Muscle layer of duodenum (tissue), 2 donors: ENCODE measurements around the gene PLA2G4D.

Source experiments
- H3K27ac ChIP-seq: one replicate; pipeline ENCODE4 v1.7.0; 2013; ENCODE audit warnings: mild to moderate bottlenecking, low read length
- H3K27me3 ChIP-seq: one replicate; pipeline ENCODE4 v1.7.0; 2013; ENCODE audit warnings: low read depth, mild to moderate bottlenecking, control low read depth, low read length
- H3K36me3 ChIP-seq, 2 donors: one replicate each; pipeline ENCODE4 v1.7.0; 2013; ENCODE audit warnings: low read length in 2 of 2, control low read depth in 1 of 2, mild to moderate bottlenecking in 1 of 2; ENCODE audit not compliant: insufficient read depth in 2 of 2, control insufficient read depth in 1 of 2
- H3K4me1 ChIP-seq, 2 donors: one replicate each; pipeline ENCODE4 v1.7.0; 2013; ENCODE audit warnings: low read length in 2 of 2, mild to moderate bottlenecking in 2 of 2, control low read depth in 1 of 2, moderate library complexity in 1 of 2; ENCODE audit not compliant: insufficient read depth in 2 of 2, control insufficient read depth in 1 of 2
- H3K4me3 ChIP-seq, 2 donors: one replicate each; pipeline ENCODE4 v1.7.0; 2013; ENCODE audit warnings: low read length in 2 of 2, low read depth in 1 of 2, mild to moderate bottlenecking in 1 of 2
- H3K9me3 ChIP-seq, 2 donors: one replicate each; pipeline ENCODE4 v1.7.0; 2013; ENCODE audit warnings: low read length in 2 of 2, control low read depth in 1 of 2, mild to moderate bottlenecking in 1 of 2; ENCODE audit not compliant: control insufficient read depth in 1 of 2
- donor health status: healthy.

The PLA2G4D gene

GRCh38 chr15:42069496-42070278 lies 24.7 kb downstream of the PLA2G4D start:
- no peak overlapping the region for H3K27ac ChIP-seq
- no peak overlapping the region for H3K4me3 ChIP-seq
- H3K27me3 ChIP-seq, result no peaks in the 10 kb centered on the region
- H3K36me3 ChIP-seq, result no peaks in the 10 kb centered on the region
- peaks cover 0 to 3% of the 10 kb centered on the region in 2 donors for H3K9me3 ChIP-seq
- H3K4me1 ChIP-seq, result no peaks in the 10 kb centered on the region

- H3K4me3 ChIP-seq, result no peak overlapping the region
- H3K27me3 ChIP-seq, result no peaks in the 10 kb centered on the region
- H3K36me3 ChIP-seq, result no peaks in the 10 kb centered on the region
- H3K27ac ChIP-seq, result no peak overlapping the region
- H3K9me3 ChIP-seq, result peaks cover 0 to 3% of the 10 kb centered on the region in 2 donors
- H3K4me1 ChIP-seq, result no peaks in the 10 kb centered on the region
These were observed 25.3 kb downstream of the PLA2G4D start for GRCh38 chr15:42069025-42069424.

DNA sequence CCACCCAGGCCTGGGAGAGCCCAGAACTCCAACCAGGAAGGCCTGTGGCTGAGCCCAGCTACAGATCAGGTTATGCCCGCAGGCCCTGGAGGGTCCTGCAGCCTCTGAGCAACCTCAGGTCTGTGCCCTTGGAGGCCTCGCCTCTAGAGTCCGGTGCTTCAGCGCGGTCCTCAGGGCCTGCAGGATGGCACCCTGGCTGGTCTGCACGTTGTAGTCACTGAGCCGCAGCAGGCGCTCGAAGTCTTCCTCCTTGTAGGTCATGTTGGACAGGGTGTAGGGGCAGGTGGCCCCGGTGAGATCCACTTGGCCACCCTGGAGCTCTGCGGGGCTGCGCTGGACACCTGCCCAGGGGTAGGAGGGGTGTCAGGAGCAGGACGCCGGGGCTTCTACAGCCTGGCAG lies 25.8 kb downstream of the PLA2G4D start:
- Histone ChIP-seq H3K36me3 (no peaks in the 10 kb centered on the region), H3K27ac (no peak overlapping the region), H3K9me3 (peaks cover 0 to 3% of the 10 kb centered on the region in 2 donors), H3K27me3 (no peaks in the 10 kb centered on the region), H3K4me3 (no peak overlapping the region), H3K4me1 (no peaks in the 10 kb centered on the region)

DNA sequence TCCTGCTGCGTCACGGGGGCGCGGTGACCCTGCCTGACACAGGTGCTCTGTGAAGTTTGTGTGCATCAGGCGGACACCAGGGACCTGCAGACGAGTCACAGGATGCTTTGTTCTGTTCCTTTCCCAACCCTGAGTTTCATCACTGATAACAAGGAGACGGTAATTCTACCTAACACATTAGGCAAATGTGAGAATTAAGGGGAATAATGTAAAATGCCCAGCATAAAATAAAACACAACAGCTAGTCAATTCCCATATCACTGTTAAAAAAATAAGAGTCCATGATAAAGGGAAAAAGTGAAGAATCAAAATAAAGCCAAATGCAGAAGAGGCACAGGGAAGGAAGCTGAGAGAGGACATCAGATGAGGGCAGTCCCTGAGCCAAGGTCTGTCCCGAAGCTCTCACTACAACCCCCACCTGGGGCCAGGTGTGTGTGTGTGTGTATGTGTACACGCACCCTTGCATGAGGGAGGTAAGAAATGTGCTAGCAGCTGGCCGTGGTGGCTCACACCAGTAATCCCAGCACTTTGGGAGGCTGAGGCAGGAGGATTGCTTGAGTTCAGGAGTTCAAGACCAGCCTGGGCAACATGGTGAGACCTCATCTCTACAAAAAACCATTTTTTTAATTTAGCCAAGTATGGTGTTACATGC lies 27.5 kb downstream of the PLA2G4D start:
- Histone ChIP-seq H3K4me3 (no peak overlapping the region), H3K9me3 (peaks cover 0 to 3% of the 10 kb centered on the region in 2 donors), H3K4me1 (no peaks in the 10 kb centered on the region), H3K36me3 (no peaks in the 10 kb centered on the region), H3K27me3 (no peaks in the 10 kb centered on the region), H3K27ac (no peak overlapping the region)

DNA sequence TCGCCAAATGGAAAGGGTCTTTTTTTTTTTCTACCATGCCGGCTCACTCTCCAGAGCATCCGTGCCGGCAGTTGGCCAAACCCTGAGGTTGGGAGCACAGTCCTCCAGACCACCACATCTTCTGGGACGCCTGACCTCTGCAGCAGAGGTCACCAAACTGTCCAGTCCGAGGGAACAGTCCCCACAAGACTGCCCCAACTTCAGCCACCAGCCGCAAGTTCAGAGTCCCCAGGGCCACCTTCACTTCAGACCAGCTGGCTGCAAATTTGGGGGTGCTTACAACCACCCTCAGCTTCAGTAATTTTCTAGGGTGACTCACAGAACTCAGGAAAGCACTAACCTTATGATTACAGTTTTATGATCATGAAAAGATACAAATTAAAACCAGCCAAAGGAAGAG lies 28.9 kb downstream of the PLA2G4D start:
- Histone ChIP-seq H3K27me3 (no peaks in the 10 kb centered on the region), H3K27ac (no peak overlapping the region), H3K4me3 (no peak overlapping the region), H3K36me3 (no peaks in the 10 kb centered on the region), H3K4me1 (no peaks in the 10 kb centered on the region), H3K9me3 (peaks cover 0 to 3% of the 10 kb centered on the region in 2 donors)

GRCh38 chr15:42065033-42065432 lies 29.3 kb downstream of the PLA2G4D start:
- Histone ChIP-seq H3K27ac (no peak overlapping the region), H3K9me3 (peaks cover 0 to 3% of the 10 kb centered on the region in 2 donors), H3K36me3 (no peaks in the 10 kb centered on the region), H3K27me3 (no peaks in the 10 kb centered on the region), H3K4me1 (no peaks in the 10 kb centered on the region), H3K4me3 (no peak overlapping the region)

GRCh38 chr15:42064271-42064670 lies 30.1 kb downstream of the PLA2G4D start:
- no peak overlapping the region for H3K27ac ChIP-seq
- H3K4me1 ChIP-seq, result no peaks in the 10 kb centered on the region
- H3K4me3 ChIP-seq, result no peak overlapping the region

GRCh38 chr15:42063122-42063848 lies 31.1 kb downstream of the PLA2G4D start:
- Histone ChIP-seq H3K4me1 (no peaks in the 10 kb centered on the region), H3K4me3 (no peak overlapping the region), H3K27ac (no peak overlapping the region), H3K27me3 (no peaks in the 10 kb centered on the region), H3K9me3 (peaks cover 0 to 3% of the 10 kb centered on the region in 2 donors), H3K36me3 (no peaks in the 10 kb centered on the region)

More at GRCh38 chr15:42064271-42064670, 30.1 kb downstream of the PLA2G4D start:
- no peaks in the 10 kb centered on the region for H3K27me3 ChIP-seq
- H3K9me3 ChIP-seq, result peaks cover 0 to 3% of the 10 kb centered on the region in 2 donors
- H3K36me3 ChIP-seq, result no peaks in the 10 kb centered on the region

DNA sequence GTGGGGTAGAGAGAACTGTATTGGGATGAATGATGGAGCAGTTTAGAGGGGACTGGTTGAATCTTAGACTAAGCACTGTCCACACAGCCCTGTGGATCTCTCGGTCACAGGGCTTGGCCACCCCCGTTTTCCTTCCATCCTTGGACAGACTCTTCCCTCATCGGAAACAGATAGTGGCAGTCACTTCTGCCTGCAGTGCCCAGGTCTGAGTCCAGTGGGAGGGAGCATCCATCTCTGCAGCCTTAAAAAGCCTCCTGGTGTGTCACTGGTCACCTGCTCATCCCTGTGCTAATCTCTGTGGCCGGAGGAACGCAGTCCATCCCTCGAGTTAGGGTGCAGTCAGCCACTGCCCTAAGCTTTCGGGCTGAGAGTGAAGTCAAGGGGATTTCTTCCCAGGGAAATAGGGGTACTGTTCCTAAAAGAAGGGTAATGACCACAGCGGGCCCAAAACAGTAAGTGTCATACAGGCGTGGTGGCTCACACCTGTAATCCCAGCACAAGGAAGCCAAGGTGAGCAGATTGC lies 32.0 kb downstream of the PLA2G4D start:
- H3K4me3 ChIP-seq, result no peak overlapping the region
- H3K27me3 ChIP-seq, result no peaks in the 10 kb centered on the region
- no peak overlapping the region for H3K27ac ChIP-seq
- no peaks in the 10 kb centered on the region for H3K4me1 ChIP-seq
- H3K9me3 ChIP-seq, result no peaks in the 10 kb centered on the region
- no peaks in the 10 kb centered on the region for H3K36me3 ChIP-seq

- no peaks in the 10 kb centered on the region for H3K9me3 ChIP-seq
- H3K27ac ChIP-seq, result no peak overlapping the region
- H3K4me1 ChIP-seq, result no peaks in the 10 kb centered on the region
- H3K4me3 ChIP-seq, result no peak overlapping the region
- H3K27me3 ChIP-seq, result no peaks in the 10 kb centered on the region
- H3K36me3 ChIP-seq, result no peaks in the 10 kb centered on the region
These were observed 33.6 kb downstream of the PLA2G4D start for GRCh38 chr15:42060797-42061196.

DNA sequence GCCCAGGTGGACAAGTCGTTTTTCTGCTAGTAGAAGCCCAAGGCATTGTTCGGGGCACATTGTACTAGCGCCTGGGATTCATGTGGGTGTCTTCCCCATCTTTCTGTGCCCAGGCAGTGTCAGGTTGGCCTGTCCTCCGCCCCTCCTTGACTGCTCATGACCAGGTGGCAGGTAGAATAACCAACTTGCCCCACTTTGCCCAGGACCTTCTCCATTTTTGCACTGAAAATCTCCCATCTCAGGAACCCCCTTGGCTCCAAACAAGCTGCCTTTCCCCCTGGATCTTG lies 33.9 kb downstream of the PLA2G4D start:
- no peak overlapping the region for H3K4me3 ChIP-seq
- H3K9me3 ChIP-seq, result no peaks in the 10 kb centered on the region
- no peaks in the 10 kb centered on the region for H3K27me3 ChIP-seq

More for the DNA sequence above, 33.9 kb downstream of the PLA2G4D start:
- no peak overlapping the region for H3K27ac ChIP-seq
- no peaks in the 10 kb centered on the region for H3K36me3 ChIP-seq
- no peaks in the 10 kb centered on the region for H3K4me1 ChIP-seq
